ENCODE results near the gene SOS2. TPM values are rescaled to one million over a fixed set of nuclear protein-coding genes. Genes with fewer than 3 reads are reported as not detected.

The SOS2 gene
- total RNA-seq, 1 experiment from 2014 or later: 14.9 TPM

- POLR2A ChIA-PET (ENCODE audit: unreplicated experiment): no interaction called here
- Histone ChIP-seq H3F3A (ENCODE audit: insufficient read depth, low read depth) (peaks cover 4% of the 10 kb centered on the region; the same call in 1 of the 2 replicates), H3K27me3 (ENCODE audit: insufficient read depth, low read depth) (no peaks in the 10 kb centered on the region), H4K20me1 (ENCODE audit: insufficient read depth) (no peaks in the 10 kb centered on the region), H2AFZ (no peak overlapping the region), H3K27ac (no peak overlapping the region), H3K4me3 (no peak overlapping the region), H3K4me1 (replicated peaks; ENCODE audit: insufficient read depth) (no peaks in the 10 kb centered on the region), H3K79me2 (ENCODE audit: low read depth) (no peaks in the 10 kb centered on the region), H3K36me3 (ENCODE audit: low read depth) (no peaks in the 10 kb centered on the region), H3K4me2 (no peak overlapping the region), H3K9me2 (ENCODE audit: insufficient read depth) (no peaks in the 10 kb centered on the region), H3K9me3 (ENCODE audit: insufficient read depth, low read depth) (no peaks in the 10 kb centered on the region)
- BruUV-seq (replicated peaks): no TSS peak
- intact Hi-C loops (cut with micrococcal nuclease; ENCODE audit: unreplicated experiment): no loop called here
- CTCF ChIA-PET: interaction anchor here (0.6 kb wide), 1 partner anchor 14 kb away, joined by 8 read pairs; no protein-coding TSS in a partner anchor
- DNase-seq: no peak
- TF ChIP-seq EZH2 (IDR thresholded peaks at IDR 0.05; ENCODE audit: low read depth) (no peak), CTCF (conservative IDR thresholded peaks at IDR 0.05) (no peak)
Measured at GRCh38 chr14:50088731-50089130, 142.6 kb downstream of the SOS2 start.

GRCh38 chr14:50088117-50088515, 143.3 kb downstream of the SOS2 start:
- H3K27ac ChIP-seq: no peak overlapping the region
- H4K20me1 ChIP-seq (ENCODE audit: insufficient read depth): no peaks in the 10 kb centered on the region
- intact Hi-C loops (cut with micrococcal nuclease; ENCODE audit: unreplicated experiment): no loop called here
- peaks cover 4% of the 10 kb centered on the region; the same call in 1 of the 2 replicates for H3F3A ChIP-seq (ENCODE audit: insufficient read depth, low read depth)
- POLR2A ChIA-PET (ENCODE audit: unreplicated experiment): no interaction called here
- BruUV-seq (replicated peaks): no TSS peak
- no peak overlapping the region for H3K4me3 ChIP-seq
- no peaks in the 10 kb centered on the region for H3K9me3 ChIP-seq (ENCODE audit: insufficient read depth, low read depth)
- no peak for DNase-seq
- no peaks in the 10 kb centered on the region for H3K27me3 ChIP-seq (ENCODE audit: insufficient read depth, low read depth)
- no peaks in the 10 kb centered on the region for H3K79me2 ChIP-seq (ENCODE audit: low read depth)
- H3K9me2 ChIP-seq (ENCODE audit: insufficient read depth): no peaks in the 10 kb centered on the region
- TF ChIP-seq EZH2 (IDR thresholded peaks at IDR 0.05; ENCODE audit: low read depth) (no peak), CTCF (conservative IDR thresholded peaks at IDR 0.05) (no peak)
- H3K4me2 ChIP-seq: no peak overlapping the region
- H3K4me1 ChIP-seq (replicated peaks; ENCODE audit: insufficient read depth): no peaks in the 10 kb centered on the region
- CTCF ChIA-PET: interaction anchor here (0.9 kb wide), 1 partner anchor 64 kb away, joined by 6 read pairs; no protein-coding TSS in a partner anchor
- no peak overlapping the region for H2AFZ ChIP-seq
- no peaks in the 10 kb centered on the region for H3K36me3 ChIP-seq (ENCODE audit: low read depth)

GRCh38 chr14:50087341-50088116, 143.8 kb downstream of the SOS2 start:
- Histone ChIP-seq H3K9me3 (ENCODE audit: insufficient read depth, low read depth) (no peaks in the 10 kb centered on the region), H2AFZ (no peak overlapping the region), H3F3A (ENCODE audit: insufficient read depth, low read depth) (peaks cover 4% of the 10 kb centered on the region; the same call in 1 of the 2 replicates), H3K4me1 (replicated peaks; ENCODE audit: insufficient read depth) (no peaks in the 10 kb centered on the region), H3K4me2 (no peak overlapping the region), H3K27me3 (ENCODE audit: insufficient read depth, low read depth) (no peaks in the 10 kb centered on the region), H3K4me3 (no peak overlapping the region), H3K79me2 (ENCODE audit: low read depth) (no peaks in the 10 kb centered on the region), H3K36me3 (ENCODE audit: low read depth) (no peaks in the 10 kb centered on the region), H3K27ac (no peak overlapping the region), H4K20me1 (ENCODE audit: insufficient read depth) (no peaks in the 10 kb centered on the region), H3K9me2 (ENCODE audit: insufficient read depth) (no peaks in the 10 kb centered on the region)
- DNase-seq: no peak
- CTCF ChIA-PET: interaction anchor here (0.9 kb wide), 1 partner anchor 63 kb away, joined by 6 read pairs; no protein-coding TSS in a partner anchor
- intact Hi-C loops (cut with micrococcal nuclease; ENCODE audit: unreplicated experiment): no loop called here
- POLR2A ChIA-PET (ENCODE audit: unreplicated experiment): no interaction called here
- TF ChIP-seq EZH2 (IDR thresholded peaks at IDR 0.05; ENCODE audit: low read depth) (no peak), CTCF (conservative IDR thresholded peaks at IDR 0.05) (no peak)
- no TSS peak for BruUV-seq (replicated peaks)

Data from PC-9 (cell line).